Esophagus mucosa (tissue), 1 donor: Measurements from ENCODE around the gene WTIP. TPM values are rescaled to one million over a fixed set of nuclear protein-coding genes. Genes with fewer than 3 reads are reported as not detected.

Source experiments
- total RNA-seq: library from RNA; stranded (reverse); gene quantifications from one replicate; pipeline ENCODE4 v1.2.4, GENCODE V29; 2023
- donor health status: DM: yes; HTN: yes; CAD: no.

The WTIP gene
- total RNA-seq, 1 donor from 2014 or later, result 2.7 TPM

Other genes with a start within 250 kb of the WTIP start
- 10.2 TPM for gene GARRE1, start 227.2 kb upstream of the WTIP start, total RNA-seq
- gene GPI, start 116.6 kb upstream of the WTIP start, total RNA-seq, result 230 TPM
- 6.7 TPM for gene PDCD2L, start 77.4 kb upstream of the WTIP start, total RNA-seq
- gene UBA2, start 53.4 kb upstream of the WTIP start, total RNA-seq, result 60.9 TPM
- 0.32 TPM for gene SCGB2B2, start 195.4 kb downstream of the WTIP start, total RNA-seq
- gene ZNF302, start 195.9 kb downstream of the WTIP start, total RNA-seq, result 7.2 TPM